CD4-positive, alpha-beta T cell treated with Interleukin-21 for 1 hour (primary cell): Measurements from ENCODE around the gene METRN.

ENCODE experiments used
- DNase-seq: peaks from one replicate; pipeline ENCODE4 v3.0.0-alpha.2; 2020

The METRN gene

GRCh38 chr16:725463-726187, 10.7 kb downstream of the METRN start:
- no peak for DNase-seq

GRCh38 chr16:726188-726437, 11.2 kb downstream of the METRN start:
- no peak for DNase-seq

DNA sequence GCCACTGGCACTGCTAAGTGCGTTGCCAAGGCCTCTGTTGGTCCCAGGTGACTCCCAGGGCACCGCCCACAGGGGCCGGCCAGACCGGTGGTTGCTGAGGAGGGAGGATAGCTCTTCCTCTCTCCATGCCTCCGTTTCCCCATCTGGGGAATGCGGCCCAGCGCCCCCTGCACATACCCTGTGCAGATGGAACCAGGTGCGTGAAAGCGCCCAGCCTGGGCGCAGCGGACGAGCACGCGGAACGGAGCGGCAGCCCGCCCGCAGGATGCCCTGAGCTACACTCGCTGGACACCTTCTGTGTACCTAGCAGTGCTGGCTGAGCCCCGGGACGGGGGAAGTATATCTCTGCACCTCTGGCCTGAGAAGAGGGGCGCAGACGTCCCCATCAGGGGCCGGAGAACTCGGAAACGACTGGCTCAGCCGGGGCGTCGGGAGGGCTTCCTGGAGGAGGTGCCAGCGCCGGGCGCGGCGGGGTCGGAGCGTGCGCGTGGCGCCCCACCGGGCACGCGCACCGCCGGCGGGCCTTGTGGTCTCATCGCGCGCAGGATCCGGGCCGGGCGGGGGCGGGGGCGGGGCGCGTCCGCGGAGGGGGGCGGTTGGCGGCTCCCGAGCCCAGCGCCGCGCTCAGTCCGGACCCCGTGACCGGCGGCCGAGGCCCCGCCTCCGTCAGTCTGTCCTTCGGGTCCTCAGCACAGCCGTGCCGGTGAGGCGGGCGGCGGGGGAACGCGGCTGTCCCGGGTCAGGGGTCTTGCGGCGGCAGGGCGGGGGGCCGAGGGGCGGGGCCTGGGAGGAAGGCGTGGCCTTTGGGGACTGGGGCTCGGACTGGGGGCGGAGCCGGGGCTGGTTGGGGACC, 11.7 kb downstream of the METRN start, which contains the start of the genes CCDC78 and HAGHL:
TSS of gene CCDC78 (minus strand) at position 6 of the 853 bp plus-strand sequence. CDS start 76 bp downstream, outside the sequence.
TSS of gene HAGHL (plus strand) at position 669 of the 853 bp plus-strand sequence. CDS start 404 bp downstream, outside the sequence.
- DNase-seq: peak; percentile 75

DNA sequence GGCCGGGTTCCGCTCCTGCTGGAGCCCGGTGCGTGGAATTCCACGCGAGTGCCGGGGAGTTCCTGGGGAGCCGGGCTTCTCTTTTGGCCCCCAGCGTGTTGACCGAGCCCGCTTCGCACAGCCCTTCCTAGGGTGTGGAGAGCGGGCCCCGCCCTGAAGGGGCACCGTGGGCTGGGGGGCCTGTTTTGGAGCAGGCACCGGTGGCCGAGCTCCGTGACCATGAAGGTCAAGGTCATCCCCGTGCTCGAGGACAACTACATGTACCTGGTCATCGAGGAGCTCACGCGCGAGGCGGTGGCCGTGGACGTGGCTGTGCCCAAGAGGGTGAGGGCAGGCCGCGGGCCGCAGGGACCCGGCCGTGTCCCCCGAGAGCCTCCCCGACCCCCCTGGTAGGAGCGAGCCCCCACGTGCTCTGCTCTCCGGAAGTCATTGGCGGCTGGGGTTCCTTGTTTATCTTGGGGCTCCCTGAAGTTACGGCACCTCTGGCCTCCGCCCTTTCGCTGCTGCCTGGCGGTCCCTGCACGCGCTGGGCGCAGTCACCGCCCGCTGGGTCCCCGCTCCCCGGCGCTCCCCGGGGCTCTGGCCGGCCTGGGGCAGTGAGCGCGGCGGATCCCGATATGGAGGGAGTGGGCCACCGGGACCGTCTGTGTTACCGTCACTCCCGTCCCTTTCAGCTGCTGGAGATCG, 12.5 kb downstream of the METRN start:
- no peak for DNase-seq

DNA sequence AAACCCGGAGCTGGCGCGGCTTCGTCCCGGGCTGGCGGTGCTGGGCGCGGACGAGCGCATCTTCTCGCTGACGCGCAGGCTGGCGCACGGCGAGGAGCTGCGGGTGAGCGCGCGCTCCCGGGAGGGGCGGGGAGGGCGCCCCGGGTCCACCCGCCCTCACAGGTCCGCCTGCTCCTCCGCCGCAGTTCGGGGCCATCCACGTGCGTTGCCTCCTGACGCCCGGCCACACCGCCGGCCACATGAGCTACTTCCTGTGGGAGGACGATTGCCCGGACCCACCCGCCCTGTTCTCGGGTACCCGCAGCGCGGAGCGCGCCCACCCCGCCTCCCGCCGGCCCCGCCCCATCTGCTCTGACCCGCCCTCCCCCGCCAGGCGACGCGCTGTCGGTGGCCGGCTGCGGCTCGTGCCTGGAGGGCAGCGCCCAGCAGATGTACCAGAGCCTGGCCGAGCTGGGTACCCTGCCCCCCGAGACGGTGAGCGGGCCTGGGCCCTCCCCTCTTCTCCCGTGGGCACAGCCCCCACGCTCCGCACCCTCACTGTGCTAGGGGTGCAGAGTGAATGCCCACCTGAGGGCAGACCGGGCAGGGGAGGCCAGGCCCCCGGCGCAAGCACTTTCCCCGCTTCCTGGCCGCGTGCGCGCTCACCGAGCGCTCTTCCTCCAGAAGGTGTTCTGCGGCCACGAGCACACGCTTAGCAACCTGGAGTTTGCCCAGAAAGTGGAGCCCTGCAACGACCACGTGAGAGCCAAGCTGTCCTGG, 13.4 kb downstream of the METRN start:
- DNase-seq: peak; percentile 79

DNA sequence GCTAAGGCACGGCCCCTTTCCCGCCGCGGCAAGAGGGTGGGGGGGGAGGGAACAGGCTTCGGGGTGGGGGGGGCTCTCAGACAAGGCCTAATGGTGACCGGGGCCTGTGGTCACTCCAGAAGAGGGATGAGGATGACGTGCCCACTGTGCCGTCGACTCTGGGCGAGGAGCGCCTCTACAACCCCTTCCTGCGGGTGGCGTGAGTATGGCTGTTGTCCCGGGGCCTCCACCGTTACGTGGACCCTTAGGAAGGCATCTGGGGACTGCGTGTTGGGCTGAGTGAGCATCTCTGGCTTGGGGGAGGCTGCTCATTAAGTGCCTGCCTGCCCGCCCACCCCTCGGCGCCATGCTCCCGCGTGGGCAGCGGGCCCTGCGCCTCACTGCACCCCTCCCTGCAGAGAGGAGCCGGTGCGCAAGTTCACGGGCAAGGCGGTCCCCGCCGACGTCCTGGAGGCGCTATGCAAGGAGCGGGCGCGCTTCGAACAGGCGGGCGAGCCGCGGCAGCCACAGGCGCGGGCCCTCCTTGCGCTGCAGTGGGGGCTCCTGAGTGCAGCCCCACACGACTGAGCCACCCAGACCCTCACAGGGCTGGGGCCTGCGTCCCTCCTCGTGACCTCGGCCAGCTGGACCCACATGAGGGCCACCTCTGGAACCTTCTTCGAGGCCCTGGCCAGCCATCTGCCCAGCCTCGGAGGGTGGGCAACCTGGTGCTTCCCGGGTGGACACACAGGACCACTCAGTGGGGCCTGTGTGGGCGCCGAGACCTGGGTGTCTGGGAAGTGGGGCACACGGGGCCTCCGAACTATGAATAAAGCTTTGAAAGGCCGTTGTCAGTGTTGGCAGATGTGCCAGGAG, 14.2 kb downstream of the METRN start:
- DNase-seq: no peak

- DNase-seq: no peak
Measured at GRCh38 chr16:729768-730665, 15.1 kb downstream of the METRN start.

GRCh38 chr16:730666-731509, 16.0 kb downstream of the METRN start:
- no peak for DNase-seq

DNA sequence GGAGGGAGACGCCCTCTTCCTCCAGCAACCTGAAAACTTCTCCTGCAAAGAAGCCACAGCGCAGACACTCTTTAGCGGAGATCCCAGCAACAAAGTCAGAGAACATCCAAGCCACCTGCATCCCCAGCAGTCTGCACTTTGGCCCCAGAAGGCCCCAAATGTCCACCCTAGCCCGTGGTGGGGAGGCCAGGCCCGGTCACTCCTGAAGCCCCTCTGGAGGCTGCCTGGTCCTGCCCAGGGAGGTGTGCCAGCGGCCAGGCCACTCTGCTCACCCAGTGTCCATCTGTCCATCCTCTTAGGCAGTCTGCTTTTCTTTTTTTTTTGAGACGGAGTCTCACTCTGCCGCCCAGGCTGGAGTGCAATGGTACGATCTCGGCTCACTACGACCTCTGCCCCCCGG, 17.4 kb downstream of the METRN start:
- DNase-seq: no peak

- no peak for DNase-seq
Measured at GRCh38 chr16:732936-733335, 18.0 kb downstream of the METRN start.

GRCh38 chr16:733382-734207, 18.7 kb downstream of the METRN start:
- no peak for DNase-seq

GRCh38 chr16:734208-734980, 19.5 kb downstream of the METRN start:
- DNase-seq: no peak

GRCh38 chr16:734981-735881, 20.3 kb downstream of the METRN start:
- DNase-seq: no peak

DNA sequence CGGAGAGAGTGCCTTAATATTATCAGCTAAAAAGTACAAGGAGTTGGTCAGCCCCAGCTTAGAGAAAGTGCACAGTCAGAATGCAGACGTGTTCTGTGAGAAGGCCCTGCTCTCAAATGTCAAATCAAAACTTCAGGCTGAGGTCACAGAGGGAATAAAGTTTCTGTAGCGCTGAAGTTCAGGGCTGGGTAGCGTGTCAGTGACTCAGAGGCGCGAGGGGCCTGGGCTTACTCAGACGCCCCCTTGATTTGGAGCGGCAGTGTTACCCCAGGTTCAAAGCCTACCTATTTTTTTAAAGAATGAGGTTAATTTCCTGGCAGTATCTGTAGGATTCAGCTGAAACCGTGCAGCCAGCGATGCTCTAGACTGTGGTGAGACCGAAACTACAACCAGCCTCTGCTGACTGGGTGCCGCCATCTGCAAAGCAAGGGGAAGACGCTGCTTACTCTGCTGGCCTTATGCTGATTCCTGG, 21.1 kb downstream of the METRN start:
- DNase-seq: no peak

GRCh38 chr16:736936-737481, 22.1 kb downstream of the METRN start:
- no peak for DNase-seq
